ENCODE data around the gene CSNK1D.

CSNK1D gene

GRCh38 chr17:82230609-82231311 lies 42.7 kb downstream of the CSNK1D start:
- DNase-seq: peak in 37 of 58 donors; percentile 22 to 73 (median 49)

- DNase-seq: no peak
These were observed 43.5 kb downstream of the CSNK1D start for GRCh38 chr17:82229698-82230608.

- DNase-seq: peak in 5 of 58 donors; percentile 14 to 39 (median 23)
These were observed 44.4 kb downstream of the CSNK1D start, which contains the start of gene SLC16A3 for GRCh38 chr17:82228842-82229697. TSS of gene SLC16A3 (plus strand) at chr17:82229042. CDS start at chr17:82236009, 6,967 bp downstream.

GRCh38 chr17:82228278-82228841 lies 45.1 kb downstream of the CSNK1D start:
- DNase-seq: no peak

- DNase-seq: no peak
These were observed 45.7 kb downstream of the CSNK1D start for GRCh38 chr17:82227629-82228277.

GRCh38 chr17:82226809-82227628 lies 46.5 kb downstream of the CSNK1D start:
- no peak for DNase-seq

GRCh38 chr17:82226146-82226808 lies 47.2 kb downstream of the CSNK1D start:
- no peak for DNase-seq

- DNase-seq: no peak
These were observed 48.0 kb downstream of the CSNK1D start for GRCh38 chr17:82225368-82226029.

GRCh38 chr17:82224666-82225065 lies 48.8 kb downstream of the CSNK1D start:
- DNase-seq: no peak

- no peak for DNase-seq
These were observed 50.0 kb downstream of the CSNK1D start for GRCh38 chr17:82223517-82223916.

- DNase-seq: no peak
These were observed 50.7 kb downstream of the CSNK1D start for GRCh38 chr17:82222816-82223215.

- DNase-seq: no peak
These were observed 52.1 kb downstream of the CSNK1D start for GRCh38 chr17:82221341-82221902.

GRCh38 chr17:82219753-82220709 lies 53.5 kb downstream of the CSNK1D start:
- DNase-seq: no peak

GRCh38 chr17:82219083-82219482 lies 54.4 kb downstream of the CSNK1D start:
- DNase-seq: no peak

- no peak for DNase-seq
These were observed 55.0 kb downstream of the CSNK1D start for GRCh38 chr17:82218349-82219075.

Data from anterior cingulate cortex (tissue), 58 donors.